HG03039 (cell line): ENCODE results near the gene R3HDM2.
"Not testable (repeated sequence)": the region's sequence is repeated elsewhere in the genome, so short reads cannot be mapped to it uniquely, and the experiment has no call there.

ENCODE experiments used
- ATAC-seq: cut with Tn5 transposase; IDR thresholded peaks from one replicate; pipeline ENCODE4 v1.9.1; 2021; ENCODE audit warnings: mild to moderate bottlenecking, moderate library complexity; ENCODE audit not compliant: unreplicated experiment

The R3HDM2 gene

GRCh38 chr12:57336299-57336698, 94.5 kb downstream of the R3HDM2 start:
- not testable (repeated sequence) for ATAC-seq

- ATAC-seq = no peak
Measured at GRCh38 chr12:57334219-57334618, 96.6 kb downstream of the R3HDM2 start.

DNA sequence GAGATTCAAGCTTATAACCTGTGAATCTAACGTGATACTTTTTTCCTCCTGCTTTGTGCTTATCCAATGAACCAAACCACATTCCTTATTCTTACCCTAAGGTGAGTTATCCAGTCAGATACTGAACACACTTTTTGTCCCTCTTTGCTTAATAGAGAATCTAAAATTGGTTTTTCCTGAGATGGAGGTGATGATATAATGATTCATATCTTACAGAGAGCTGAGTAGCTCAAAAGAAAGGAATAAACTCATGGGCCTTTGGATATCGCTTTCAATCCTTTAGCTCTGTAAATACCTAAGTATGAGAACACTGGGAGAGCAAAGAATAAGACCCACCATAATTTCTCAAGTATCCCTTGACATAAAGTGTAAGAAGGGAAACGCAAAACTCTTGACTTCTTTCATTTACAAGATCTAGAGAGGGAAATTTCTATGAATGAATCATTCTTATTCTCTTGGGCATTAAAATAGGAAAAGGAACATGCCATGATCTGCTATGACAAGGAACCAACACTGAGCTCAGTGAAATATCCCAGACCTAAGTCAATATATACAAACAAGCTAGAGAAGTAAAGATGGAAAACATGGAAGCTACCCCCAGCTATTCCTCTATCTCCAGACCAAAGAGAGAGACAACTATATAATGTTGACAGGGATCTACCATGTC, 98.1 kb downstream of the R3HDM2 start:
- no peak for ATAC-seq

DNA sequence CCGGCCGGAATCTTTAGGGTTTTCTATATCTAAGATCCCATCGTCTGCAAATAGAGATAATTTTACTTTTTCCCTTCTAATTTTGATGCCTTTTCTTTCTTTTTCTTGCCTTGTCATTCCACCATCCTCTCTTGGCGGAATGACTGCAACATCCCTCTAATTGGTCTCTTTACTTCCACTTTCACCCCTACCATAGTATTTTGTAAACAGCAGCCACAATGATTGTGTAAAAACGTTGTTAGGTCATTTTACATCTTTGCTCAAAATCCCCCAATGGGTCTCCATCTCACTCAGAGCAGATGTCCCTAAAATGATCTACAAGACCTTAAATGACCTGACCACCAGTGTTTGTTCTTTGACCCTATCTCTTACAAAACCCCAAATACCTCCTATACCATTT, 99.9 kb downstream of the R3HDM2 start:
- no peak for ATAC-seq

DNA sequence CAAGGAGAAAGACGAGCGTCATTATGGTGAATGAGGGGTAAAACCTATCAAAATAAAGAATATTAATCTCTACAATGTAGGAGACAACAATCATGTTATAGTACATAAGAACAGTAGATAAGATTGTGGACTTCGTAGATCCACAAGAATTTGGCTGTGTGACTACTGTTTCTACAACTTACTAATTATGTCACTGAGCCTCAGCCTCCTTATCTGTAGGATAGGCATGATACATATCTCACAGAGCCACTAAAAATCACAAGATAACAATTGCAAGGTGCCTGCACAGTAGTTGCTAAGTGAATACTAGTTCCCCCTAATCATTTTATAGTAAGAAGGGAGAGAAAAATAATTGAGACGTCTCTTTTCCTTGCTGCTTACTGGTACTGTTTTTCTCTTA, 101.6 kb downstream of the R3HDM2 start:
- ATAC-seq = no peak

DNA sequence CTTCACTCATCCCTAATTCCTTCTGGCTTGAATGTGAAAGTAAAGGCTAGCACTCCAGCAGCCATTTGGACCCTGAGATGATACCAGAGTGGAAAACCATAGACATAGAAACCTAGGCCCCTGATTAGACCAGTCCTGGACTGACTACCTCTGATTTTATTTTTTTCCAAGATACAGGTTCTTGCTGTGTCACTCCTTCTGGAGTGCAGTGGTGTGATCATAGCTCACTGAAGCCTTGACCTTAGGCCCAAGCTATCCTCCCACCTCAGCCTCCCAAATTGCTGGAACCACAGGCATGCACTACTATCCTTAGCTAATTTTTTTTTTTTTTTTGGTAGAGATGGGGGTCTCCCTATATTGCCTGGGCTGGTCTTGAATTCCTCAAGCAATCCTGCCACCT, 105.4 kb downstream of the R3HDM2 start:
- ATAC-seq = no peak

DNA sequence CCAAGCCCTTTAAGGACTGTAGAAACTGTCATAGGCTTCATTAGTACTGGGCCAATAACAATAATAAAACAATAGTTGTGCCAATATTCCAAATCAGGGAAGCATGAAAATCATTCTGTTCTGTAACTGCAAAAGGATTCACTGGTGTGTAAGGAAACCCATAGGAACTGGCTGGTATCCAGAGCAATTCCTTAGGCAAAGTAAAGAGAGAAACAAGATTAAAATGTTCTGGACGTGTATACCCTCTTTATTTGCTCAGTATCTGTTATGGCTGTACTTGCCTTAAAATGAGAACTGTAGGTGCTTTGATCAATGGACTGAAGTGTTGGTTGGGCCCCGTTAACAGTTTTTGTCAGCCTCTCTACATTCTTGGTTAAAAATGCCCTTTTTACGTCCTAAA, 107.4 kb downstream of the R3HDM2 start:
- ATAC-seq = no peak

- ATAC-seq = no peak
Measured at GRCh38 chr12:57320639-57321038, 110.2 kb downstream of the R3HDM2 start.

GRCh38 chr12:57319678-57320469, 111.0 kb downstream of the R3HDM2 start:
- ATAC-seq = no peak

- ATAC-seq = no peak
Measured at GRCh38 chr12:57315681-57316080, 115.2 kb downstream of the R3HDM2 start.

GRCh38 chr12:57312287-57312686, 118.6 kb downstream of the R3HDM2 start:
- ATAC-seq = not testable (repeated sequence)

DNA sequence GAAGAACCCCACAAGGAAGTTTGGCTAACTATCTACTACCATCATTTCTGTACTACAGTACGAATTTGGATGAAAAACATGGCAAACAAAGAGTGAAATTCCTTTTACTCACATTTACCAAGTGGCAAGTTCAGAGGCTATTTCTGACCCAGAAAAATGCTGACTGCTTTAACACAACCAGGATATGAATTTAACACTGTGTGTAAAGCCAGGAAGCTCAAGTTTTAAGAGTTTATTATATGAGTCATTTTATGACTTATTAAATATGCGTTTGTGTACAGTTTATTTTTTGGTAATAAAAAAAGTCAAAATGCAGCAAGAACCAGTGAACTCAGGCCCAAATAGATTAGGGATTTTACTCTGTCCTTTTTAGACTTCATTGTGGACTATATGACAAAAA, 121.4 kb downstream of the R3HDM2 start:
- ATAC-seq = no peak

DNA sequence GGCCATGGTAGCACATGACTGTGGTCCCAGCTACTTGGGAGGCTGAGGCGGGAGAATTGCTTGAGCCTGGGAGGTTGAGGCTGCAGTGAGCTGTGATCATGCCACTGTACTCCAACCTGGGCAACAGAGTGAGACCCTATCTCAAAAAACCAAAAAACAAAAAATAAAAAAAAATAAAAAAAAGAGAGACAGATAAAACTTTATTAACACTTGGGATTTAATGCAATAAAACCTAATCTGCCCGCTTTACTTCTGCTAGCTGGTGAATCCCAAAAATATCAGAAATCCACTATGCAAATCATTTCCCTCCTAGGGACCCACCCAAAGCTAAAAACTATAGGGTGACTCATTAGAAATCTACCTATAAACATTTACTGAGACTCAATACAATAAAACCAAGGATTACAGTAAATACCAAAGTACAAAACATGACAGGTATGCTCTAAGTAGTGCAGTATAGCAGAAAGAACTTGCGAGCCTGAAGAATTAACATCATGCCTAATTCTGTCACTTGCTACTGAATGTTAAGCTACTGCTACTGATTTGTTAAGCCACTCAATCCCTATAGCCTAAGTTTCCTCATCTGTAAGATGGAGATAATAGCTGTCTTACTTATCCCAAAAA, 129.8 kb downstream of the R3HDM2 start:
- ATAC-seq = no peak

GRCh38 chr12:57299514-57300016, 131.3 kb downstream of the R3HDM2 start:
- no peak for ATAC-seq

GRCh38 chr12:57296291-57296690, 134.6 kb downstream of the R3HDM2 start:
- ATAC-seq = no peak

DNA sequence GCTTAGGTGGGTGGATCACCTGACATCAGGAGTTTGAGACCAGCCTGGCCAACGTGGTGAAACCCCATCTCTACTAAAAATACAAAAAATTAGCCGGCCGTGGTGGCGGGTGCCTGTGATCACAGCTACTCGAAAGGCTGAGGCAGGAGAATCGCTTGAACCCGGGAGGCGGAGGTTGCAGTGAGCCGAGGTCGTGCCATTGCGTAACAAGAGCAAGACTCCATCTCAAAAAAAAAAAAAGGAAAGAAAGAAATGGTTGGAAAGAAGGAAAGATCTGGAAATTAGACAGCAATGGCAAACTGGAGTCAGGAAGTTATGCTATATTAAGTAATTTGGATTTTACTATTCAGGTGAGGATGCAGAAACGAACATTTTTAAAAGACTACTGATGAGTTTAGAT, 148.8 kb downstream of the R3HDM2 start:
- not testable (repeated sequence) for ATAC-seq

DNA sequence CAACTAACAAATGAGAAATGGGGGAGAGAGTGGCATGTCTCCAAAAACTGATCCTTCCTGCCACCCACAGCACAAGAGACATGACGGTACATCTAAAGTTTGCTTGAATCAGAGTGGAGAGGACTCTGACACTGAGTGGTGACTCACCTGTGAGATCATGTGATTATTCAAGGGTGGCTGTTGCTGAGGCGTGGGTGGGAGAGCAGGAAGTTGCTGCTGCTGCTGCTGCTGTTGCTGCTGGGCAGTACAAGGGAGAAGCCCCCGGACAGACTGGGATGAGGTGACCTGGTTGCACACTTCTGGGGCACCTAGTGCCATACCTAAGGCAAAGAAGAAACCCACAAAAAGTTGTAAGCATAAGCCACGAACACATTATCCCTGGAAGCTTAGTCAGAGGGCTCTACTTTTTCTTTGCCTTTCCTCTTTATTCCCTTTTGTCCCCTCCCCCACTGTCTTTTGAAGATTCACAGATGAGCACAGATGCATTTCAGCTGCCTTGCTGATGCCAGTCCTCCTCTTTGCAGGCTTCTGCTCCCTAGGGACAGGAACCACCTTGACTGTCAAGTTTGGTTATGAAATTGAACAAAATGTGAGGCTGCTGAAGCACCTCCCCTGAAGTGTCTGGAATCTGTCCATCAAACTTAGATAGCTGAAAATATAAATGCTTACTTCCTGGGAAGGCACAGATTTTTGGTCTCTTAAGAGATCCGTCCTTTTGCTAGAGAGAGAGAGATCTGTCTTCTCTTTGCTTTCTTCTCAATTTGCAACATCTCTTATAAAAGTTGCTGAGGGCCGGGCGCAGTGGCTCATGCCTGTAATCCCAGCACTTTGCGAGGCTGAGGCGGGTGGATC, 150.4 kb downstream of the R3HDM2 start:
- peak; percentile 89 for ATAC-seq

DNA sequence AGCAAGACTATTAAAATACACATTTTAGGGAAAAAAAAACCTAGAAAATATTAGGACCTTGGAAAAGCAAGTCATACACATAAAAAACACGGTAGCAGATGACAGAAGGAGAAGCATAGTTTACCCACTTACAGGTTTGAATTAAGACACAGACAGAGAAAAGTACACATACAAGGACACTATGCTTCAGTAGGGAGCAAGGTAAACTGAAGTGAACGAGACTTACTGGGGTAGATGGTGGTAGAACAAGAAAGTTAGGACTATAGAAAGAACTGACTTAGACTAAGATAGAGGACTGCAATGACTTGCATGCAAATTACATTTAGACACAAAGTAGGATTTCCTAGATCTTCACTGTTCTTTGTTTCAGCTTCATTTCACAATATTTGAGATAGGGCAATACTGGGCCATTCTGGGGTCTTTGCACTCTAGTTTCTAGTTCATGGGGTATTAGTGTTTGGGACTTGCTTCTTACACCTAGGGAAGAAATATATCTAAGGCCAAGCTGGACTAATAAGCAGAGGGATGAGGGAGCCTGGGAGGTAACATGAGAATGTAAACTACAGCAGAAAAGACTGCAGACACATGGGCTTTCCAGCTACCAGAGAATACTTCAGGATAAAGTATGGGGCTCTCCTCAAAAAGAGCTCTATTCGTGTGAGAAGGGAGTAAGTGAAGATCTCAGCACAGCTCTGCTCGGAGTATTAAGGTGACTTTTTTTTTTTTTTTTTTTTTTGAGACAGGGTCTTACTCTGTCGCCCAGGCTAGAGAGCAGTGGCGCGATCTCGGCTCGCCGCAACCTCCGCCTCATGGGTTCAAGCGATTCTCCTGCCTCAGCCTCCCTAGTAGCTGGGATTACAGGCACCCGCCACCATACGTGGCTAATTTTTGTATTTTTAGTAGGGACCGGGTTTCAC, 152.1 kb downstream of the R3HDM2 start:
- ATAC-seq = no peak

- no peak for ATAC-seq
Measured at GRCh38 chr12:57276935-57277563, 153.8 kb downstream of the R3HDM2 start.
